GM20000 (cell line): ENCODE measurements around the gene TSACC.

ENCODE experiments used
- DNase-seq: peaks from one replicate; pipeline ENCODE4 v3.0.0; 2012; ENCODE audit warnings: low spot score
- TF ChIP-seq, protein P1 (sequence below): IDR thresholded peaks from 2 replicates; pipeline ENCODE4 v1.5.1; 2012; ENCODE audit warnings: mild to moderate bottlenecking, control low read depth; ENCODE audit errors: extremely low read depth, missing control alignments

The TSACC gene

DNA sequence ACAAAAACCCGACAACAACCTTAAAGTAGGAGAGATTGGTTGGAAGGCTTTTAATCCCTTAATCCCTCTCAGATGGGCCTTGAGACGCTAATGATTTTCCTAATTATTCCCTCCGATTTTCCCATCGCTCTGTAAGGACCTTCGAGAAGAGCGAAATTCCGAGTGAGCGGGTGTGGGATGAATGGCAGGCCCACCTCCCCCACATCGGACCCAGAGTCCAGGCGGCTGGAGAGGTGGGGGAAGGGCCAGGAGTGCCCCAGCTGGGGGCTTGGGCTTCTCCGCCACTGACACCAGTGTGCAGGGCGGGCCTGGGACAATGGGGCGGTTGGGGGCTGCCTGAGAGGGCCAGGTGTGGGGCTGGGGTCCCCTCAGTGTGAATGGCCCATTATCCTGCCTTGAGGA is 54.1 kb downstream of the TSACC start:
- DNase-seq = no peak
- TF ChIP-seq, protein P1, sequence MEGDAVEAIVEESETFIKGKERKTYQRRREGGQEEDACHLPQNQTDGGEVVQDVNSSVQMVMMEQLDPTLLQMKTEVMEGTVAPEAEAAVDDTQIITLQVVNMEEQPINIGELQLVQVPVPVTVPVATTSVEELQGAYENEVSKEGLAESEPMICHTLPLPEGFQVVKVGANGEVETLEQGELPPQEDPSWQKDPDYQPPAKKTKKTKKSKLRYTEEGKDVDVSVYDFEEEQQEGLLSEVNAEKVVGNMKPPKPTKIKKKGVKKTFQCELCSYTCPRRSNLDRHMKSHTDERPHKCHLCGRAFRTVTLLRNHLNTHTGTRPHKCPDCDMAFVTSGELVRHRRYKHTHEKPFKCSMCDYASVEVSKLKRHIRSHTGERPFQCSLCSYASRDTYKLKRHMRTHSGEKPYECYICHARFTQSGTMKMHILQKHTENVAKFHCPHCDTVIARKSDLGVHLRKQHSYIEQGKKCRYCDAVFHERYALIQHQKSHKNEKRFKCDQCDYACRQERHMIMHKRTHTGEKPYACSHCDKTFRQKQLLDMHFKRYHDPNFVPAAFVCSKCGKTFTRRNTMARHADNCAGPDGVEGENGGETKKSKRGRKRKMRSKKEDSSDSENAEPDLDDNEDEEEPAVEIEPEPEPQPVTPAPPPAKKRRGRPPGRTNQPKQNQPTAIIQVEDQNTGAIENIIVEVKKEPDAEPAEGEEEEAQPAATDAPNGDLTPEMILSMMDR = no peak

DNA sequence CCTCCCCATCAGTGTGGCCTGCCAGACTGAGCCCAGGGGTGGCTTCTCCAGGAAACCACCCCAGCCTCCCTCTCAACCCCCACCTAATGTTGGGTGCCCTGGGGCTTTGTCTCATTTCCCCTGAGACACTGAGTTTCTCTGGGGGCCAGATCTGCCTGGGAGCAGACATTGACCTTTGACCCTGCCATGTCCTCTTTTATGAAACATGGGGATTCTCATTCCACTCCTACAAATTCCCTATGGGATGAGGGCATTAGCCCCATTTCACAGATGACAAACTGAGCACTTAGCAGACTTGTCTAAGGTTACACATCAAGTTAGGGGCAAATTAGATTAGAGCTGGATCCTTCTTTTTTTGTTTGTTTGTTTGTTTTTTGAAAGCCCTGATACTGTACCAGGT is 54.8 kb downstream of the TSACC start:
- TF ChIP-seq, protein P1 = no peak
- no peak for DNase-seq

DNA sequence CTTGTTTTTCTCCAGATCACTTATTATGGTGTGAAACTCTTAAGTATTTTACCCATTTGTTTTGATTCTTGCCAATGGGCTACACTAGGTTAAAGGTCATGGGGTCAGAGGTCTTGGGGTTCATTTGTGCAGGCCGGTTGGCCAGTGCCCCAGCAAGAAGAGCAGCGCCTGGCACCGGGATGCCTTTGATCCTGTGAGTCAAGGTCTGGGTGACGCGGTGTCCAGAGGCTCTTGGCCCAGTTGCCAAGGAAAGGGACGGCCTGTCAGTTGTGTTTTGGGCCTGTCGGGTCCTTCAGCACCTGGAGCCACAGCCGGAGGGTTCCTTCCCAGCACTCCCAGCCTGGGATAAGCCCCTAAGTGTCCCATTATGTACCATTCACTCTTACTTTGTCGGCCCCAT is 55.8 kb downstream of the TSACC start:
- TF ChIP-seq, protein P1 = no peak

DNA sequence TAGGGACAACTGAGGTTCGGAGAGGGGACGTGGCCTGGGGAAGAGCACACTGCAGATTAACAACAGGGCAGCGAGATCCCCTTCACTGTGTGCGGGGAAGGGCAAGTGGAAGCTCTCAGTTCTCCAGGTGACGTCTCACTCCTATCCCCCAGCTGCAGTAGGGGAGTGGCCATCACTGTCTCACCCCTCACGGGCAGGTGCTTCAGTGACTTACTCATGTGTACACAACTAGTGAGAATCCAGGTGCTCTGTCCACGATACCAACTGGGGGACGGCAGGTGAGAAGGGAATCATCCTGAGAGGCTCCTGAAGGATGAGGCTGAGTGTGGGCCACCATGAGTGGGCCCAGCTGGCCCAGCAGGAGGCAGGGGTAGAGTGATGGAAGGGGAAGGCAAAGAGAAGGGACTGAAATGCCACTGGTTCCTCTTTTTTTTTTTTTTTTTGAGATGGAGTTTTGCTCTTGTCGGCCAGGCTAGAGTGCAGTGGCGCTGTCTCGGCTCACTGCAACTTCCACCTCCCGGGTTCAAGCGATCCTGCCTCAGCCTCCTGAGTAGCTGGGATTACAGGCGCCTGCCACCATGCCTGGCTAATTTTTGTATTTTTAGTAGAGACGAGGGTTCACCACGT is 56.6 kb downstream of the TSACC start:
- TF ChIP-seq, protein P1 = no peak
- no peak for DNase-seq

More for the DNA sequence above, 55.8 kb downstream of the TSACC start:
- no peak for DNase-seq
